Stimulated activated CD8-positive, alpha-beta memory T cell treated with anti-CD3 and anti-CD28 coated beads, Interleukin-4, amount 100 ng/mL, for 48 hours (primary cell): ENCODE results near the gene CLN3.
"Not testable (repeated sequence)": the region's sequence is repeated elsewhere in the genome, so short reads cannot be mapped to it uniquely, and the experiment has no call there.

ENCODE experiments used
- DNase-seq: peaks from one replicate; pipeline ENCODE4 v3.0.0-alpha.2; 2020

CLN3 gene

DNA sequence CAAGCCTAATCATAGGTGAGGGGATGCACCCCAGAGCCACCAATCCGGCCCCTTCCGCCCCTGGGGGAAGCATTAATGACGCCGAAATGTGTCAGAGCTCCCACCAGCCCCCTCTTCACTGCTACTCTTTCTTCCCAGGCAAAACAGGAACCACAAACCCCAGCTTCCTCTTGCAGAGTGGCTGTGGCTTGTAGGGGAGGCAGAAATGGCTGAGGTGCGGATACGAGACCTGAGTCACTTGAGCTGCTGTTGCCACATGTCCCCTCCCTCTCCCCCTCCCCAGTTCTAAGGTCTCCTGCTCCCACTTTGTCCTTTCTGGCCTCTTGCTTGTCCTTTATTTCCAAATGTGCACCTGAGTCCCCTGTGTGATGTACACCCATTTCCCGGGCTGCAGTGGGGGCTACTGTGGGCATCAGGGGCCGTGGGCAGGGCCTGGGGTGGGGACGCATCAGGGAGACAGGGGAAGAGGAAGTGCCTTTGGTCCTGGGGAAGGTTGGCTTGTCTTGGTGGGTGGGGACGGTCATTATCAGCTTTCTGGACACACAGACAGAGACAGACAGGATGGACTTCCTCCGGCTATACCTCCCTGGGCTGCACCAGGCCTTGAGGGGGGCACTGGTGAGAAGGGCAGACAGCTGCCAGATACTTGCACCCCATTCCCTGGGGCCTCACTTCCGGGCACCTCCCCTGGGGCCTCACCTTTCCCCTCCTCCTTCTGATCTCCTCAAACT lies 2.4 kb upstream of the CLN3 start, which contains the start of gene APOBR:
TSS of gene APOBR (plus strand) at position 523 of the 731 bp plus-strand sequence. CDS start at position 562, 39 bp downstream.
- DNase-seq: peak; percentile 87

GRCh38 chr16:28492511-28492910 lies 637 bp upstream of the CLN3 start:
- DNase-seq: peak; percentile 40

DNA sequence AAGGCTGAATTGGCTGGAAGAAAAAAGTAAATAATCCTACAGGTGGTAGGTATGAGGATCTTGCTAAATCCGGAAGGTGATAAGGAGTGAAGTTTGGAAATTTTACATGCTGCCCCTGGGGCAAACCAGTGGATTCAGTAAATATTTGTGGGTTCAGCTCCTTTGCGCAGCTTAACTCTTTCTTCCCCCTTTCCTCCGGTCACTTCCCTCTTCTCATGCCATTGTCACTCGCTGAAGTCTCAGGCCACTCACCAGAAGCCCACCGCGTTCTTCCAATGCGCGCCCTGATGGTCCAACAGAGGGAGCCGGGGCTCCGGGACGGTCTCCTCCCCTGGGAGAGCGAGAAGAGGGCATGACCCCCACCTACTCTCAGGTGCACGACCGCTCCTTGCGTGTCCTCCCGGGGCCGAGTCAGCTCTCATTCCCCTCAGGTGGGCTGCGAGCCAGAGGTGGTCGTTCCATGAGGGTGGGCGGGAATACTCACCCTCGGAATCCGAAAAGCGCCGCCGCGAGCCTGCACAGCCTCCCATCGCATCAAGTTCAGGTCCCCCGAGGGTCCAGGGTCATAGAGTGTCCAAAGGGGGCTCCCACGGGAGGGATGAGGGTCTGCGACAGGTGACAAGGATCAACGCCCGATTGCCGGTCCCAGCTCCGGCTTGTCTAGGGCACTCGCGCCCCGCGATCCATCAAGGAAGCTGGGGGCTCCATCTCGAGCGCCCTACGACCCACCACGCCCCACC lies 474 bp downstream of the CLN3 start:
- peak; percentile 44 for DNase-seq

DNA sequence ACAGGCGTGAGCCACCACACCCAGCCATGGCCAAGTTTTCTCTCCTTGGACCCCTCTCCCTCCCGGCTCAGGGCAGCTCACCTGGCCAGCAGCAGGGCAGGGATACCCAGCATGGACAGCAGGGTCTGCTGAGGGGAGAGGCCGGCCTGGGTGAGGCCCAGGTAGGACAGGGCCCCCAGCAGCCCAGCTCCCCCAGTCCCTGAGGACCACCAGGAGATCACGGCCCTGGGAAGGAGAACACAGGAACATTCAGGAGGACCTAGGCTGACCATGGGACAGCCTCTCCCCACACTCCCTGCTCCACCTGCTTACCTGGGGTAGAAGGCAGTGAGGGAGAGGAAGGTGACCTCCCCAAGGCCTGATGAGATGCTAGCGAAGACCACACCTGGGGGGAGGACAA lies 5.6 kb downstream of the CLN3 start:
- no peak for DNase-seq

- DNase-seq: not testable (repeated sequence)
Measured at GRCh38 chr16:28483361-28483760, 8.5 kb downstream of the CLN3 start.

- no peak for DNase-seq
Measured at GRCh38 chr16:28482026-28482425, 9.8 kb downstream of the CLN3 start.

DNA sequence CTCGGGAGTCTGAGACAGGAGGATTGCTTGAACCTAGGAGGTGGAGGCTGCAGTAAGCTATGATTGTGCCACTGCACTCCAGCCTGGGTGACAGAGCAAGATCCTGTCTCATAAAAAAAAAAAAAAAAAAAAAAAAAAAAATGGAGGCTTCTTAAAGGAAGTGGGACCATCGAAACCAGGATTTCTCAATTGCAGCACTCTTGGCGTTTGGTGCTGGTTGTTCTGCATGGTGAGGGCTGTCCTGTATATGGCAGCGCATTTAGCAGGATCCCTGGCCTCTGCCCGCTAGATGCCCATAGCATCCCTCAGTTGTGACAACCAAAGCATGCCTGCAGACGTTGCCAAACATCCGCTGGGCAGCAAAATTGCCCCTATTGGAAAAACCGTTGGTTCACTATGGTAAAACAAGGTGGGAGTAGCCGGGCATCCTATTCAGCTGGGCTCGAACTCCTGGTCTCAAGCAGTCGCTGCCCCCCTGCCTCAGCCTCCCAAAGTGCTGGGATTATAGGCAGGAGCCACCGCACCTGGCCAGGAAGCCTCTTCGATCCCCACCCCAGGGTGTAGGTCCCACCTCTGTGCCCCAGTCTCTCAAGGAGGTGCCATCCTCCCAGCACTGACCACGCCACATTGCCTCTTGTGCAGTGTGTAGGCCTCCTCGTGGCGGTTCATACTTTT lies 13.2 kb downstream of the CLN3 start:
- DNase-seq: no peak

DNA sequence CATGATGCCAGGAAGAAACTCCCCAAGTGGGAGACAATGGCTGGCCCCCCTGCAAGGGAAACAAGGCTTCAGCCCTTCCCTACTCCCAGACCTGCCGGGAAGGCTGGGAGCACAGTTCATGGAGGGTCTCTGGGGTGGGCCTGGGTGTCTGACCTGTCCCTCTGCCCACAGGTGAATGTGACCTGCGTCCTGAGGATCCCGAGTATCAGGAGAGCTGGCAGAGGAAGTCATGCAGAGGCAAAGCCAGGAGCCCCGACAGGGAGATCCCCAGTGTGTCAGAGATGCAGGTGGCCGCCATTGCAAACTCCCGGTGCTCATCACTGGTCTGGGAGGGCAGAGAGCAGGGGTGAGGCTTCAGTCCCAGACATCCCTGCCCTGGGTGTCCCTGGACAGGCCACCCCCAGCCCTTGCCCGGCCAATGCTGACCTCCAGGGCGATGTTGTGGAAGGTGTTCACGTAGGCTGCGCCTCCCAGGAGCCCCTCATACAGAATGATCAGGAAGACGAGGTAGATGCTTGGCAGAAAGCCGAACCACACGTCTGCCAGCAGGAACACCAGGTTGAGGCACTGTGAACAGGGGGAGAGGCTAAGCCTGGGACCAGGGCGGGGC lies 14.5 kb downstream of the CLN3 start:
- no peak for DNase-seq

- DNase-seq: no peak
Measured at GRCh38 chr16:28475221-28475620, 16.7 kb downstream of the CLN3 start.

- no peak for DNase-seq
Measured at GRCh38 chr16:28473714-28474265, 18.1 kb downstream of the CLN3 start.

- not testable (repeated sequence) for DNase-seq
Measured at GRCh38 chr16:28447081-28447480, 44.8 kb downstream of the CLN3 start.

GRCh38 chr16:28446388-28446787 lies 45.5 kb downstream of the CLN3 start:
- not testable (repeated sequence) for DNase-seq

GRCh38 chr16:28443943-28444342 lies 47.9 kb downstream of the CLN3 start:
- DNase-seq: not testable (repeated sequence)

DNA sequence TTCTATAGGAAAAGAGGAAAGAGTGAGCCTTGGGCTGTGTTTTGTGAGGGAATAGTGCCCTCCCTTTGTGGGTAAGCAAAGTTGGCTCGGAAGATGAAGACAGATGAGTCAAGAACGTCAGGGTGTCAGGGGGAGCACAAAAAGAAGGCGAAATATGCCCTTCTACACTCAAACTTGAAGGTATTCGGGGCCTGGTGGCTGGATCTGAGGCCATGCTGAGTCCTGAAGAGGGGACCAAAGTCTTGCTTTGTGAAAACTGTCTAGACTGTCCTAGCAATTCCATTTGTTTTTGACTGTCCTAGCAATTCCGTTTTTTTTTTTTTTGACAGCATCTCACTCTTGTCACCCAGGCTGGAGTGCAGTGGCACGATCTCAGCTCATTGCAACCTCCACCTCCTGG lies 53.0 kb downstream of the CLN3 start:
- not testable (repeated sequence) for DNase-seq

GRCh38 chr16:28435340-28435739 lies 56.5 kb downstream of the CLN3 start:
- not testable (repeated sequence) for DNase-seq
